HG03095 (cell line): Measurements from ENCODE around the gene CORO2B.

Experiments used
- ATAC-seq: cut with Tn5 transposase; IDR thresholded peaks from one replicate; pipeline ENCODE4 v1.9.1; 2021; ENCODE audit warnings: moderate library complexity; ENCODE audit not compliant: unreplicated experiment

The CORO2B gene

DNA sequence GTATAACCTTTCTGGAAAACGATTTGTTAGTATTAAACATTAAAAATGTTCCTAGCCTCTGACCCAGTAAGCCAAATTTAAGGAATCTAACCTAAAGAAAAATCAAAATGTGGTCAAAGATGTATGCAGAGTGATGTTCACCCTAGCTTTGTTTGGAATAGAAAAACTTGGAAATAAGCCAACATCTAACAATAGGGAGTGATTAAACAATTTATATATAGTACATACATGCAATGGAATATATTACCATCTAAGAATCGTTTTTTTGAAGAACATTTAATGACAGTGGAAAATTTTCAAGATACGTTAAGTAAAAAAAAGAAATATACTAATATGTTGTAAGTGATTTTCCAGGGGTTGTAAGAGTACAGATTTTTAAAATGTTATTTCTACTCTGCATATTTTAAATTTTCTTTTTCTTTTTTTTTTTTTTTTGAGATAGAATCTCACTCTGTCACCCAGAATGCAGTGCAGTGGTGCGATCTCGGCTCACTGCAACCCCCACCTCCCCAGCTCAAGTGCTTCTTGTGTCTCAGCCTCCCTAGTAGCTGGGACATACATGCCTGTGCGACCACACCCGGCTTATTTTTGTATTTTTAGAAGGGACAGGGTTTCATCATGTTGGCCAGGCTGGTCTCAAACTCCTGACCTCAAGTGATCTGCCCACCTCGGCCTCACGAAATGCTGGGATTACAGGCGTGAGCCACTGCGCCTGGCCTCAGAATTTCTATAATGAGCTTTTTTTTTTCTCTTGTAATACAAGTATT lies 187.0 kb downstream of the CORO2B start:
- no peak for ATAC-seq

DNA sequence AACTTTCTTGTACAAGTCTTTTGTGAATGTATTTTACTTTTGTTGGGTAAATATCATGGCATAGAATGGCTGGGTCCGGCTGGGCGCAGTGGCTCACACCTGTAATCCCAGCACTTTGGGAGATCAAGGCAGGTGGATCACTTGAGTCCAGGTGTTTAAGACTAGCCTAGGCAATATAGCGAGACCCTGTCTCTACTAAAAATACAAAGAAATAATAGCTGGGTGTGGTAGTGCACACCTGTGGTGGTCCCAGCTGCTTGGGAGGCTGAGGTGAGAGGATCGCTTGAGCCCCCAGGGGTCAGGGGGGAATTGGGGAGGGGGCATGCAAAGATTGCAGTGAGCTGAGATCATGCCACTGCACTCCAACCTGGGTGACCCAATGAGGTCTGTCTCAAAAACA lies 189.0 kb downstream of the CORO2B start:
- no peak for ATAC-seq

DNA sequence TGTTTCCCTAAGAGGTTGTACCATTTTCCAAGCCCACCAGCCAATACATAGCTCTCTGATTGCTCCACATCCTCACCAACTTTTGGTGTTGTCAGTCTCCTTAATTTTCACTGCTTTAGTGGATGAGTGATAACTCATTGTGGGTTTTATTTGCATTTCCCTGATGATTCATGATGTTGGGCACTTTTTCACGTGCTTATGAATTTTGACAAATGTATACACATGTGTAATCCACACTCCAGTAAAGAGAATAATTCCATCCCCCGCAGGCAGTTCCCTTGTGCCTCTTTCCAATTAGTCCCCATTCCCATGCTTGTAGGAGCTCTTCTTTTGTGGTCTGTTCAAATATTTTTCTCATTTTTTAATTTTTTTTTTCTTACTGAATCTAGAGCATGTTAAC lies 189.5 kb downstream of the CORO2B start:
- no peak for ATAC-seq

DNA sequence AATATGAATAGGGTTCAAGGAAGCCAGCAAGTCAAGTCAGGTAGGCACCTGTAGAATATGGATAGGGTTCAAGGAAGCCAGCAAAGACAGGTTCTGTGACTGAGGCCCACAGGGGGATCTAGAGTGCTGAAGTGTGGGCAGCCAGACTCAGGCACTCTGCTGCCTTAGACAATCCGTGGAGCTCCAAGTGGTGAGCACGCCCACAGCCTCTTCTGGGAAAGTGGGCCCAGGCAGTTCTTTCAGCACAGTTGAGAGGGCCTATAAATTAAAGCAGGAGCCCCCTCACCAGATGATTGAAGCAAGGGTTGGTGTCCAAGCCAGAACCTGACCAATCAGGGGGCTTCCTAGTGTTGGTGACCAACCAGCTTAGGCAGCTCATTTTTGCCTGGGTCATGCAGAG lies 190.9 kb downstream of the CORO2B start:
- no peak for ATAC-seq

DNA sequence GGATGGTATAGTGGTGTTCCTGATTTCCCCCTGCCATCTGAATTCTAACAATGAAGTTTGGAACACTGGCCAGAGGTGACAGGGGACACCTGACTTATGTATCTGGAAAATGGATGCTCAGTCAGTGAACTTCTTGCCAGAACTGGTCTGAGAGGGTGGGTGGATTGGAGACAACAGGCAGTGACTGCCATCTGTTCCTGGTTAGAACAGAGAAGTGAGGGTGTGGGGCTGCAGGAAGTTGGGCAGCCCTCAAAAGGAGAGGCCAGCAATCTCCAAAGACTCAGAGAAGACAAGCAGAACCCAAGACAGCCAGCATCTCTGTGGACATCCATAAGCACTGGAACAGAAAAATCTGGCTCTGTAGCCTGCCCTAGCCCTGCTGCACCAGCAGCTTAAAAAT lies 191.4 kb downstream of the CORO2B start:
- ATAC-seq = no peak

DNA sequence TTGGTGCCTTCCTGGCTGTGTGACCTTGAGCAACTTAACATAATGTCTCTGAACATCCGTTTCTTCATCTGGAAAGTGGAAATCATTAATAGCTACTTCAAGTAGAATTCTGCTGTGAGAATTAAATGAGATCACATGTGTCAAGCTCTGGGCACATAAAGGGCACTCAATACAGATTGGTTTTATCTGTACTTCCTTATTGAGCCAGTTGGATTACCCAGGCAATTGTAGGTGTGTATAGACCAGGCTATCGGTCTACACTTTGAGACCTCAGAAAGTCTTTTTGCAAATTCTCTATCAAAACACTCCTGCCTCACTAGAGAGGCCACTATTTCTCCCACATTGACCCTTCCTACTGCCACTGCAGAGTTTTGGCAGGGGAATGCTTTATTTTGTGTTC lies 194.2 kb downstream of the CORO2B start:
- ATAC-seq = no peak

DNA sequence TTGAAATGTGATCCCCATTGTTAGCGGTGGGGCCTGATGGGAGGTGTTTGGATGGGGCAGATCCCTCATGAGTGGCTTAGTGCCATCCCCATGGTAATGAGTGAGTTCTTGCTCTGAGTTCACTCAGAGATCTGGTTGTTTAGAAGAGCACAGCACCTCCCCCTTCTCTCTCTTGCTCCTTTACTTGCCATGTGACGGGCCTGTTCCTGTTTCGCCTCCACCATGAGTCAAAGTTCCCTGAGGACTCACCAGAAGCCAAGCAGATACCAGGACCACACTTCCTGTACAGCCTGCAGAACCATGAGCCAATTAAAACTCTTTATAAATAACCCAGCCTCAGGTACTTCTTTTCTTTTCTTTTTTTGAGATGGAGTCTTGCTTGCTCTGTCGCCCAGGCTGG lies 195.3 kb downstream of the CORO2B start:
- no peak for ATAC-seq

DNA sequence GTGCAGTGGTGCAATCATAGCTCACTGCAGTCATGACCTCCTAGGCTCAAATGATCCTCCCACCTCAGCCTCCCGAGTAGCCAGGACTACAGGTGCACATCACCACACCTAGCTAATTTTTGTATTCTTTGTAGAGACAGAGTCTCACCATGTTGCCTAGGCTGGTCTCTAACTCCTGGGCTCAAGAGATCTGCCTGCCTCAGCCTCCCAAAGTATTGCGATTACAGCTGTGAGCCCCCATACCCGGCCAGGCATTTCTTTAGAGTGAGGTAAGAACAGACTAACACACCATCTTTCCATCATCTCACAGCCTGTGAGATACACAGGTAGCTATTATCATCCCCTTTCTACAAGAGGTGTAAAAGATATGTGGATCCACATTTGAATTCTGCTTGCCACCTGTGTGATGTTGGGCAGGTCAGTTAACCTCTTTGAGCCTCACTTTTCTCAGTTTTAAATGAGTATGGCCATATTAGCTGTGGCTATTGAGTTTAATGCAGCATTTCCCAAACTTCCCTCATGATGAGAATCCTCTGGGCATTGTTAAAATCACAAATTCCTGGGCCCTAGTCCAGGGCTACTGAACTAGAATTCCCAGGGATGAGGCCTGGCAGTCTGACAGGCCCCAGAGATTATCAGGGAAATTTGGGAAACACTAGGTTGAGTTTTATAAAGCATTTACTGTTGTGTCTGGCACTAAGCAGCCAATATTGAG lies 195.9 kb downstream of the CORO2B start:
- ATAC-seq = no peak

DNA sequence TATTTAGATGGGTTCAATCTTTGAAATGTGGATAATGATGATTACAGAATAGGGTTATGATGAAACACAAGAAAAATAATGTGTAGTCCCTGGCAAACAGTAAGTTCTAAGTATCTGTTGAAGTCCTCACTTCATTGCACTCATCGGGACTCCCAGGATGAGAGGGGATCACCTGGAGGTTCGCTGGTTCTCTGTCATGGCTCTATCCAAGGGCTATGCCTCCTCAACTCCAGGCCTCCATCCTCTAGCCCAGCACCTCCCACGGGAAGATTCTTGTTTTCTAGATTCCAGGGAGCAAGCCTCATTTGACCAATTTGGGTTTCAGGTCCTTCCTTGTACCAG lies 196.4 kb downstream of the CORO2B start:
- ATAC-seq = no peak

DNA sequence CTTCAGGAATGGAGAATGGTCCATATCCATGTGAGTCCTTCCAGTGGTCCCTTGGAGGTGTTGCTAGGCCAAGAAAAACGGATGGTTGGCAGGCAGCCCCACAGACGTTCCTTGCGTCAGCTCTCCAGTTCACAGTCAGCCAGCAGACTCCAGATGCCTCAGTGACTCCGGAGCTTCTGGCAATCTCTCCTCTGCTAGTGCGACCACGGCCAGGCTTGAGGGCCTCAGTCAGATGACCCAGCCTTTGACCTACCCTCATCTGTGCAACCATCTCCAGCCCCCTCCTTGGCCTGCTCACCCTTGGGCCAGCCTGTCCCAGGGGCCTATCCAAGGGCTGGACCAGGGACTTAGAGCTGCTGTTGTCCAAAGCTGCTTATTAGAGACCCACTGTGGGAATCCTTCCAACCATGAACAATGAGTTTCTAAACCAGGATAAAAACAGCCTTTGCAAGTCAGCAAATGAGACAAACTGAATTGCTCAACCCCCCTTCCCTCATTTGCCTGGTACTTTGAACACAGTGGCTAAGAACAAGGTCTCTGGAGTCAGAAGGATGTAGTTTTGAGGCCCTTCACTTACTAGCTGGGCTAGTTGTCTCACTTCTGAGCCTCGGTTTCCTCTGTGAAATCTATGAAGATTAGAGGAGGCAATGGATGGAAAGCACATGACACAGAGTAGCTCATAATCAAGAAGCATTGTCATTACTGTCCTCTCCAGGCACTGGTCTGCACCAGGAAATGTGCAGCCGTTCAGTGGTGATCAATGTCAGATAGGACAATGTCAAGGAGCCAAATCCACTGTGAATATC lies 197.1 kb downstream of the CORO2B start:
- ATAC-seq = no peak

DNA sequence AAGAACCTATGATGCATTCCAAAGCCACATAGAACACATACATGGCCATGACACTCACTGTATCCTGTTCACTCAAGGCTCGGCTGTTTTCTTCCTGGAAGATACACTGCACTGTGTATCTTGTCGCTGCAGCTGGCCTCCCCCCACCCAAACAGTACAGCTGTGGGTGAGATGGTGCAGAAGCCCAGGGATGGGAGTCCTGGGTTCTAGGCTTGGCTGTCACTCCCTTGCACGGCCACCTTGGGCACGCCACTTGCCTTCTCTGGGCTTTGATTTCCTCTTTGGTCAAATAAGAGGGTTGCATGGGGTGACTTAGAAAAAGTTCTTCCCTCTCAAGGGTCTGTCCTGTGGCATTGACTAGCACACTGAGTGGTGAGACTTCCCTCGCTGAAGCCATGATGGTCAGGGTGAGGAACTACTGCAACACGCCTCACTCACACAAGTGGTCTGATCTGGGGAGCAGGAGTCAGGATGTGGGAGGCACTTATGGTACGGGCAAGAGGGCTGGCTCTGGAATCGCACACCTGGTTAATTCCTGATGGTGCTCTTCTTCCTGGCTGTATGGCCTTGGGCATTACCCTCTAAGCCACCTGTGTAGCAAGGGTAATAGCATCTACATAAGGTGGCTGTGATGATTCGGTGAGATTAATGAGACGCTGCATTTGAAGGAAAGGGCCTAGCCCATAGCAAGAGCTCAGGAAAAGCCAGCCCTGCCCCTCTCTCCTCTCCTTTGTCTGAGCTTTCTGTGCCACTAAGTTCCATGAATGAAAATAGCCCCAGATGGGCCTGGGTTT lies 197.9 kb downstream of the CORO2B start:
- no peak for ATAC-seq
